ENCODE measurements around the gene NR1D2.
"Not testable (repeated sequence)": the region's sequence is repeated elsewhere in the genome, so short reads cannot be mapped to it uniquely, and the experiment has no call there.

The NR1D2 gene

DNA sequence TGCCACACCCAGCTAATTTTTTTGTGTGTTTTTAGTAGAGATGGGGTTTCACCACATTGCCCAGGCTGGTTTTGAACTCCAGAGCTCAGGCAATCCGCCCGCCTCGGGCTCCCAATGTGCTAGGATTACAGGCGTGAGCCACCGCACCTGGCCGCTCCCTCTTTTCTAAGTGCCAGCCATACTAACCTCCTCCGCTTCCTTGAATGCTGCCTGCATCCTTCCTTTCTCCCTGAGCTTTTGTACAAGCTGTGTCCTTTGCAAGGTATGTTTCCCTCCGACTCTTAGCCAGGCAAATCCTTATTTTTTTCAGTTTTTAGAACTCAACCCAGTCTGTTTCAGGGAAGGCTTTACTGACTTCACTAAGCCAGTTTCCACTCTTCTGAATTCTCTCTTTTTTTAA lies 60.6 kb downstream of the NR1D2 start:
- DNase-seq = no peak

DNA sequence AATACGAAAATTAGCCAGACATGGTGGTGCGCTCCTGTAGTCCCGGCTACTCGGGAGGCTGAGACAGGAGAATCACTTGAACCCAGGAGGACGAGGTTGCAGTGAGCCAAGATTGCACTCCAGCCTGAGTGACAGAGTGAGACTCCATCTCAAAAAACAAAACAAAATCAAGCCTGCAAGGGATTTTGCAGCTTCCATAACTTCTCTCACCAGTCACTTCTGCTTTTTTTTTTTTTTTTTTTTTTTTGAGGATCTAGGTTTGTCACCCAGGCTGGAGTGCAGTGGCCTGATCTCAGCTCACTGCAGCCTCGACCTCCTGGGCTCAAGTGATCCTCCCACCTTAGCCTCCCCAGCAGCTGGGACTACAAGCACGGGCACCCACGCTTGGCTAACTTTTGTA lies 65.7 kb downstream of the NR1D2 start:
- not testable (repeated sequence) for DNase-seq

- DNase-seq = no peak
Observed at GRCh38 chr3:24012589-24013269, 67.6 kb downstream of the NR1D2 start.

DNA sequence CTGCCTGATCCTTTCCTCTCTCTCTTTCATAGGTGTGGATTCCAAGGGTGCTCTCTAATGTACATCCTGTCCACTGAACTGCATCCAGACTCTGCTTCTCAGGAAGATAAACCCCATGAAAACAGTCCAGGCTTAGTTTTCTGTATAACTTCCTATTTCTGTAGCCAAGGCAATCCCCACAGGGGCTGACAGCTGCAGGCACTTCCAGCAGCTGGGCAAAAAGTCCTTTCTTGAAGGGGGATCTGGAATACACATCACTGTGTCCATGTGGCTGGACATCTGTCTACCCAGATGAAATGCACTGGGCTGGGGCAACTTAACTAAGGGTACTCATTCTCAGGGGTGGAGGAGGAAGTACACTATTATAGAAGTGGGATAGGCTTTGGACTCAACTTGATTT lies 72.2 kb downstream of the NR1D2 start:
- DNase-seq = no peak

- DNase-seq = no peak
Observed at GRCh38 chr3:24018784-24019570, 73.9 kb downstream of the NR1D2 start.

- no peak for DNase-seq
Observed at GRCh38 chr3:24019585-24019984, 74.5 kb downstream of the NR1D2 start.

GRCh38 chr3:24020036-24020691 lies 75.1 kb downstream of the NR1D2 start:
- DNase-seq = no peak

DNA sequence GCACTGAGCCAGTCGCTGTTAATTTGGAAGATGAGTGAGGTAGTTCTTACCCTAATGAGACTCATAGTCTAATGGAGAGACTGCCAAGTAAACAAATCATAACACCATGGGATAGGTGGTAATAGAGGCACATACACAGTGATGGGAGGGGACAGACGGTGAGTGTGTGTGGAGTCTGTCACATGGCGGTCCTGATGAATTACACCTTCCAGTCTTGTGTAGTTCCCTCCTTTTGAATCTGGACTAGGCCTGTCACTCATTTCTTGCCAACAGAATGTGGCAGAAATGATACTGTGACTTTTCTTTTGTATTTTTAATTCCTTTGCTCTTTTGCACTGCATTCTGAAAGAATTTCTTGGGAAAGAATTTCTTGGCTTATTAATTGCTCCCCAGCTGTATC lies 78.1 kb downstream of the NR1D2 start:
- DNase-seq = no peak

DNA sequence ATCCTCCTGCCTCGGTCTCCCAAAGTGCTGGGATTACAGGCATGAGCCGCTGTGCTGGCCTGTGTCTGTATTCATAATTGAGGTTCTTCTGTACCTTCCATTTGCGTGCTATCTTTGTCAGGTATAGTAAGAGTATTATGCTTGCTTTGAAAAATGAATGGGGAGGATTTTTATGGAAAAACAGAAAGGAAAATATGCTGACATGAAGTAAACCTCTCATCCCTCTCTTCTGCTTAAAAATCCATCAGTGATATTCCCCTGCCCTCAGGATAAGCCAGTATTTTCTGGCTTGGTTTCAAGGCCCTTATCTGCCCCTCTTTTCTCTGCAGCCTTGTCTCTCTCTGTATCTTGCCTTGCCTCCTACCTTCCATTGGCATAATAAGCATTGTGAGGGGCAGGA lies 80.7 kb downstream of the NR1D2 start:
- DNase-seq = no peak

DNA sequence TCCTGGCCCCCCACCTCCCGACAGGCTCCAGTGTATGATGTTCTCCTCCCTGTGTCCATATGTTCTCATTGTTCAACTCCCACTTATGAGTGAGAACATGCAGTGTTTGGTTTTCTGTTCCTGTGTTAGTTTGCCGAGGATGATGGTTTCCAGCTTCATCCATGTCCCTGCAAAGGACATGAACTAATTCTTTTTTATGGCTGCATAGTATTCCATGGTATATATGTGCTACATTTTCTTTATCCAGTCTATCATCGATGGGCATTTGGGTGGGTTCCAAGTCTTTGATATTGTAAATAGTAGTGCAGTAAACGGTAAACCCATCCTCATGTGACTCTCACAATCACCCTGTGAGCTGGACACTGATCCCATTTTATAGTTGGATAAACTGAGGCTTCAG lies 81.6 kb downstream of the NR1D2 start:
- not testable (repeated sequence) for DNase-seq

GRCh38 chr3:24027946-24028345 lies 82.9 kb downstream of the NR1D2 start:
- DNase-seq = no peak

All from fibroblast of skin of scalp (primary cell).